Measurements from ENCODE around the gene LAIR2.

The LAIR2 gene

GRCh38 chr19:54551293-54551692 lies 48.7 kb downstream of the LAIR2 start:
- in situ Hi-C loops (cut with MboI; ENCODE audit: low pct_unique_long_range_greater_than_20kb, low sequenced_read_pairs, unreplicated experiment), result no loop called here
- no peak for TF ChIP-seq CTCF (IDR thresholded peaks at IDR 0.05; ENCODE audit: extremely low read depth, insufficient read depth, missing control alignments)
- peak; percentile 54 for DNase-seq (ENCODE audit: low spot score)

- peak; percentile 41 for DNase-seq (ENCODE audit: low spot score)
- in situ Hi-C loops (cut with MboI; ENCODE audit: low pct_unique_long_range_greater_than_20kb, low sequenced_read_pairs, unreplicated experiment), result no loop called here
- TF ChIP-seq CTCF (IDR thresholded peaks at IDR 0.05; ENCODE audit: extremely low read depth, insufficient read depth, missing control alignments), result no peak
These were observed 49.6 kb downstream of the LAIR2 start for GRCh38 chr19:54551950-54552912.

- no peak for TF ChIP-seq CTCF (IDR thresholded peaks at IDR 0.05; ENCODE audit: extremely low read depth, insufficient read depth, missing control alignments)
- in situ Hi-C loops (cut with MboI; ENCODE audit: low pct_unique_long_range_greater_than_20kb, low sequenced_read_pairs, unreplicated experiment), result no loop called here
- no peak for DNase-seq (ENCODE audit: low spot score)
These were observed 50.3 kb downstream of the LAIR2 start for GRCh38 chr19:54552913-54553310.

- DNase-seq (ENCODE audit: low spot score), result no peak
- in situ Hi-C loops (cut with MboI; ENCODE audit: low pct_unique_long_range_greater_than_20kb, low sequenced_read_pairs, unreplicated experiment), result no loop called here
- TF ChIP-seq CTCF (IDR thresholded peaks at IDR 0.05; ENCODE audit: extremely low read depth, insufficient read depth, missing control alignments), result no peak
These were observed 51.4 kb downstream of the LAIR2 start for GRCh38 chr19:54554006-54554405.

GRCh38 chr19:54554896-54555295 lies 52.3 kb downstream of the LAIR2 start:
- in situ Hi-C loops (cut with MboI; ENCODE audit: low pct_unique_long_range_greater_than_20kb, low sequenced_read_pairs, unreplicated experiment), result no loop called here
- DNase-seq (ENCODE audit: low spot score), result no peak
- TF ChIP-seq CTCF (IDR thresholded peaks at IDR 0.05; ENCODE audit: extremely low read depth, insufficient read depth, missing control alignments), result no peak

- in situ Hi-C loops (cut with MboI; ENCODE audit: low pct_unique_long_range_greater_than_20kb, low sequenced_read_pairs, unreplicated experiment), result no loop called here
- no peak for TF ChIP-seq CTCF (IDR thresholded peaks at IDR 0.05; ENCODE audit: extremely low read depth, insufficient read depth, missing control alignments)
- peak; percentile 27 for DNase-seq (ENCODE audit: low spot score)
These were observed 53.6 kb downstream of the LAIR2 start for GRCh38 chr19:54556194-54556593.

All from GM13977 (cell line).